GM12878 (cell line): Measurements from ENCODE around the gene RPA3. TPM values are rescaled to one million over a fixed set of nuclear protein-coding genes. Genes with fewer than 3 reads are reported as not detected.

Source experiments
- ATAC-seq: fragments of 200-7000 bp; cut with Tn5 transposase; 3 replicates; pipeline ENCODE4 v1.9.1; 2020; ENCODE audit warnings: mild to moderate bottlenecking, moderate library complexity
- BruUV-seq: library from RNA; stranded (reverse); fragments of 400-500 nt; replicated peaks from 2 replicates; lab custom pipeline; 2021; lab: Mats Ljungman, UMichigan
- CTCF ChIA-PET: fragments of 300-600 bp; sonication (Branson Sonifier 250); formaldehyde crosslinking; extraction: SDS; loops from one replicate; lab custom pipeline; 2021; ENCODE audit warnings: inconsistent platforms; lab: Yijun Ruan, JAX
- POLR2A ChIA-PET: fragments of 350-600 bp; formaldehyde crosslinking; extraction: SDS; loops from one replicate; lab custom pipeline; 2021; ENCODE audit warnings: inconsistent platforms; lab: Charles Lee
- RAD21 ChIA-PET: fragments of 300-600 bp; sonication (Branson Sonifier 250); formaldehyde crosslinking; loops from one replicate; lab custom pipeline; 2023; ENCODE audit warnings: antibody characterized with exemption; ENCODE audit not compliant: unreplicated experiment; lab: Charles Lee
- SMC1A ChIA-PET: fragments of 300-600 bp; sonication (Branson Sonifier 250); formaldehyde crosslinking; loops from one replicate; lab custom pipeline; 2023; ENCODE audit not compliant: unreplicated experiment, uncharacterized antibody; lab: Charles Lee
- DNase-seq: peaks from one replicate; pipeline ENCODE4 v3.0.0-alpha.2; 2011; ENCODE audit warnings: low read depth, low spot score
- FAIRE-seq: peaks from 3 replicates; lab custom pipeline; 2011; peaks lifted over from hg19 to GRCh38; lab: Jason Lieb, UNC
- H2AFZ ChIP-seq: 2 replicates; pipeline ENCODE4 v1.6.0; 2011; ENCODE audit warnings: low read depth, low read length, control low read depth; ENCODE audit not compliant: control insufficient read depth
- H3K27ac ChIP-seq: 2 replicates; pipeline ENCODE4 v1.5.1; 2011; ENCODE audit warnings: control low read depth; ENCODE audit not compliant: control insufficient read depth, insufficient read depth
- H3K27me3 ChIP-seq, 2 experiments: replicated peaks in 1 of 2; 2 replicates each; pipeline versions ENCODE4 v1.6.0 to v1.6.1; 2011; ENCODE audit warnings: low read length in 1 of 2; ENCODE audit not compliant: control insufficient read depth in 2 of 2, insufficient read depth in 2 of 2
- H3K36me3 ChIP-seq, 2 experiments: 2 replicates each; pipeline ENCODE4 v1.5.1; 2011; ENCODE audit warnings: low read length in 1 of 2; ENCODE audit not compliant: control insufficient read depth in 2 of 2, insufficient read depth in 2 of 2
- H3K4me1 ChIP-seq: 2 replicates; pipeline ENCODE4 v1.6.1; 2011; ENCODE audit warnings: mild to moderate bottlenecking, low read length, moderate library complexity, mixed read lengths; ENCODE audit not compliant: control insufficient read depth, insufficient read depth
- H3K4me2 ChIP-seq: 2 replicates; pipeline ENCODE4 v1.6.0; 2011; ENCODE audit warnings: control low read depth; ENCODE audit not compliant: control insufficient read depth, insufficient read depth
- H3K4me3 ChIP-seq: fragments of 200-600 bp; sonication (generic); 2 replicates; pipeline ENCODE4 v1.5.1; 2016
- H3K79me2 ChIP-seq: 2 replicates; pipeline ENCODE4 v1.6.0; 2011; ENCODE audit warnings: low read length; ENCODE audit not compliant: control insufficient read depth, insufficient read depth
- H3K9ac ChIP-seq: 2 replicates; pipeline ENCODE4 v1.8.0; 2011; ENCODE audit warnings: low read length, control low read depth, mixed read lengths; ENCODE audit not compliant: control insufficient read depth, insufficient read depth
- H3K9me3 ChIP-seq: replicated peaks from 3 replicates; pipeline ENCODE4 v1.5.1; 2011; ENCODE audit warnings: mild to moderate bottlenecking, low read length; ENCODE audit not compliant: control insufficient read depth, insufficient read depth
- H4K20me1 ChIP-seq: 2 replicates; pipeline ENCODE4 v1.6.0; 2011; ENCODE audit not compliant: control insufficient read depth, insufficient read depth
- ATF7 ChIP-seq: fragments of 450-650 bp; IDR thresholded peaks from 2 replicates; pipeline ENCODE4 v1.6.1; 2016; ENCODE audit warnings: low read depth, mild to moderate bottlenecking
- BCL3 ChIP-seq: IDR thresholded peaks from 2 replicates; pipeline ENCODE4 v1.6.1; 2011; ENCODE audit warnings: borderline replicate concordance, low read depth, mild to moderate bottlenecking, moderate library complexity, low read length; ENCODE audit not compliant: insufficient read depth, poor library complexity, severe bottlenecking
- BHLHE40 ChIP-seq, 2 experiments: fragments of 450-650 bp in 1 of 2; IDR thresholded peaks; 2 replicates each; pipeline ENCODE4 v1.6.1; 2011 to 2017; ENCODE audit warnings: low read depth in 2 of 2, borderline replicate concordance in 1 of 2, improper control_type of control experiment in 1 of 2, low read length in 1 of 2, mild to moderate bottlenecking in 1 of 2
- EED ChIP-seq: sonication (generic); IDR thresholded peaks from 2 replicates; pipeline ENCODE4 v1.6.1; 2016; ENCODE audit warnings: antibody characterized with exemption, low read depth
- EP300 ChIP-seq, 2 experiments: fragments of 150-350 bp in 1 of 2; IDR thresholded peaks; 2 replicates each; pipeline ENCODE4 v1.6.1; 2011 to 2012; ENCODE audit warnings: low read depth in 2 of 2, low read length in 2 of 2, borderline replicate concordance in 1 of 2, improper control_type of control experiment in 1 of 2, inconsistent platforms in 1 of 2; ENCODE audit not compliant: control insufficient read depth in 1 of 2
- ETV6 ChIP-seq, 2 experiments: fragments of 450-650 bp in 1 of 2; IDR thresholded peaks in 1 of 2; conservative IDR thresholded peaks in 1 of 2; 2 replicates each; pipeline ENCODE4 v1.6.1; 2014; ENCODE audit warnings: antibody characterized with exemption in 1 of 2, borderline replicate concordance in 1 of 2, low read depth in 1 of 2, mild to moderate bottlenecking in 1 of 2, moderate library complexity in 1 of 2
- IKZF1 ChIP-seq: fragments of 450-650 bp; conservative IDR thresholded peaks from 2 replicates; pipeline ENCODE4 v1.6.1; 2017; ENCODE audit warnings: antibody characterized with exemption, mild to moderate bottlenecking
- IKZF2 ChIP-seq, 2 experiments: fragments of 450-650 bp; IDR thresholded peaks; 2 replicates each; pipeline ENCODE4 v1.6.1; 2017; ENCODE audit warnings: mild to moderate bottlenecking in 2 of 2, moderate library complexity in 2 of 2
- NFIC ChIP-seq: IDR thresholded peaks from 2 replicates; pipeline ENCODE4 v1.6.1; 2012; ENCODE audit warnings: low read depth, mild to moderate bottlenecking, inconsistent platforms, low read length, moderate library complexity
- PKNOX1 ChIP-seq: fragments of 450-650 bp; IDR thresholded peaks from 2 replicates; pipeline ENCODE4 v1.6.1; 2016; ENCODE audit warnings: mild to moderate bottlenecking
- RELB ChIP-seq: fragments of 450-650 bp; IDR thresholded peaks from 2 replicates; pipeline ENCODE4 v1.6.1; 2017; ENCODE audit warnings: low read depth, mild to moderate bottlenecking, moderate library complexity
- RUNX3 ChIP-seq: IDR thresholded peaks from 2 replicates; pipeline ENCODE4 v1.6.1; 2012; ENCODE audit warnings: low read length, inconsistent platforms
- ZNF622 ChIP-seq: fragments of 450-650 bp; IDR thresholded peaks from 2 replicates; pipeline ENCODE4 v1.6.1; 2017; ENCODE audit warnings: mild to moderate bottlenecking, inconsistent platforms
- WGBS: methylation state at CpG from one replicate; pipeline ENCODE4 v1.1.6; 2016; ENCODE audit warnings: low lambda C conversion rate; ENCODE audit not compliant: insufficient replicate concordance, insufficient coverage; ENCODE audit errors: missing lambda C conversion rate; 5-methylcytosine and 5-hydroxymethylcytosine counted together
- in situ Hi-C: fragments of 300-500 bp; cut with MboI; formaldehyde crosslinking; loops from 9 replicates; pipeline ENCODE4 v1.14.3; 2018; ENCODE audit warnings: mixed read lengths
- intact Hi-C: fragments of 100-400 bp; cut with micrococcal nuclease; formaldehyde crosslinking; loops from one replicate; pipeline ENCODE4 v1.14.2; 2022; ENCODE audit not compliant: unreplicated experiment
- polyA plus RNA-seq, 11 experiments: library from polyadenylated mRNA; depleted of rRNA in 4 of 11; unstranded in 6 of 11; stranded (reverse) in 5 of 11; fragments of >200 nt; fragmentation: Nextera tagmentation in 4 of 11; fragmentation: Illumina TruSeq in 1 of 11; extraction: Ambion mirVana in 4 of 11; extraction: Trizol in 1 of 11; gene quantifications; 1 replicate in 1 of 11; 2 replicates in 10 of 11; pipeline versions ENCODE4 v1.2.1 to v1.2.3, GENCODE V29; 2011 to 2016; ENCODE audit warnings: inconsistent platforms in 2 of 11, missing spikeins in 2 of 11, low read depth in 1 of 11
- total RNA-seq, 4 experiments: library from RNA; depleted of rRNA in 3 of 4; stranded (reverse); fragments of >200 nt in 3 of 4; fragmentation: Illumina TruSeq in 1 of 4; extraction: Trizol in 1 of 4; gene quantifications; 2 replicates each; pipeline versions ENCODE4 v1.2.1 to v1.2.3, GENCODE V29; 2013 to 2021

The RPA3 gene
- total and polyA plus RNA-seq, 10 of the 15 experiments (the other 5 are each of a cell fraction or from before 2014, with no cell fraction given) = 60.2 to 343 (median 112) TPM

GRCh38 chr7:7720750-7721621, 2.6 kb upstream of the RPA3 start:
- DNase-seq (peak; percentile 23), FAIRE-seq (no peak), ATAC-seq (peak; percentile 39)
- H3K36me3 ChIP-seq = no peaks in the 10 kb centered on the region
- peaks cover 2% of the 10 kb centered on the region; the same call in 1 of the 3 replicates for H3K9me3 ChIP-seq
- H3K27ac ChIP-seq = no peak overlapping the region
- ChIA-PET POLR2A (interaction anchor here (1.0 to 1.2 kb wide), 2 partner anchors 13 to 82 kb away, joined by 3 to 4 read pairs; no protein-coding TSS in a partner anchor), RAD21 (interaction anchor here (0.6 to 4.9 kb wide), 12 partner anchors 12 to 457 kb away, joined by 3 to 49 read pairs (median 10); partner anchors contain the start of gene UMAD1), CTCF (interaction anchor here (0.7 to 3.5 kb wide), 7 partner anchors 9 to 252 kb away, joined by 3 to 27 read pairs (median 6); no protein-coding TSS in a partner anchor), SMC1A (interaction anchor here (0.5 to 4.5 kb wide), 18 partner anchors 9 to 469 kb away, joined by 3 to 87 read pairs (median 4); no protein-coding TSS in a partner anchor)
- H3K79me2 ChIP-seq = no peaks in the 10 kb centered on the region
- in situ Hi-C loops (no loop called here), intact Hi-C loops (loop anchor here (2.0 kb wide), 1 partner anchor 18 kb away; no protein-coding TSS in a partner anchor)
- H2AFZ ChIP-seq = no peak overlapping the region
- H3K9ac ChIP-seq = no peak overlapping the region
- WGBS = 79% methylated on average over 5 of the region's 5 CpGs
- peaks cover 20% of the 10 kb centered on the region; the same call in 1 of the 2 replicates for H3K4me1 ChIP-seq
- no TSS peak for BruUV-seq
- peak overlapping the region; percentile 8; the same call in 1 of the 2 replicates for H3K4me2 ChIP-seq
- no peaks in the 10 kb centered on the region for H4K20me1 ChIP-seq
- TF ChIP-seq NFIC = peak; percentile 23; the same call in 1 of the 2 replicates
- TF ChIP-seq PKNOX1 = peak; percentile 35; the same call in 1 of the 2 replicates
- no peak for TF ChIP-seq BCL3
- TF ChIP-seq BHLHE40 (IDR thresholded peaks at IDR 0.05; ENCODE audit: borderline replicate concordance in 1 of 2, low read depth in 2 of 2, low read length in 1 of 2) = peak; percentile 35 to 66; a peak in 3 of 4 replicates
- TF ChIP-seq IKZF1 = peak; percentile 39; the same call in 1 of the 2 replicates
- 0 out of 4 replicates have a peak, but pooled peaks of 1 of the 2 experiments have one; percentile 35 for TF ChIP-seq IKZF2 (IDR thresholded peaks at IDR 0.05)
- no peak for TF ChIP-seq EED
- 0 out of 4 replicates have a peak, but pooled peaks of 1 of the 2 experiments have one; percentile 7 for TF ChIP-seq ETV6 (conservative IDR thresholded peaks at IDR 0.05 in 1 of 2, IDR thresholded peaks at IDR 0.05 in 1 of 2; ENCODE audit: borderline replicate concordance in 1 of 2, low read depth in 1 of 2)
- peak in 1 of 2 experiments; percentile 85; a peak in 2 of 4 replicates for TF ChIP-seq EP300 (IDR thresholded peaks at IDR 0.05; ENCODE audit: borderline replicate concordance in 1 of 2, control insufficient read depth in 1 of 2, low read depth in 2 of 2, low read length in 2 of 2)
- TF ChIP-seq ZNF622 = no peak
- TF ChIP-seq RELB = 0 out of 2 replicates have a peak, but pooled peaks have one; percentile 22
- TF ChIP-seq RUNX3 = peak; percentile 77
- TF ChIP-seq ATF7 = peak; percentile 35; the same call in 1 of the 2 replicates
- TF ChIP-seq, all 136 proteins: peak for 10
- H3K4me3 ChIP-seq = no peak overlapping the region
- no peaks in the 10 kb centered on the region for H3K27me3 ChIP-seq
